GM19452 (cell line): ENCODE results near the gene ALKBH3.

Experiments used
- ATAC-seq: cut with Tn5 transposase; IDR thresholded peaks from one replicate; pipeline ENCODE4 v1.9.1; 2021; ENCODE audit not compliant: unreplicated experiment

The ALKBH3 gene

GRCh38 chr11:43937434-43938411, 57.1 kb downstream of the ALKBH3 start:
- no peak for ATAC-seq

GRCh38 chr11:43941257-43941994, 60.8 kb downstream of the ALKBH3 start:
- ATAC-seq: no peak

GRCh38 chr11:43942662-43943371, 62.2 kb downstream of the ALKBH3 start:
- no peak for ATAC-seq

- ATAC-seq: no peak
Observed at GRCh38 chr11:43943372-43943930, 62.8 kb downstream of the ALKBH3 start.

- no peak for ATAC-seq
Observed at GRCh38 chr11:43943931-43944751, 63.5 kb downstream of the ALKBH3 start.

GRCh38 chr11:43944761-43945311, 64.2 kb downstream of the ALKBH3 start:
- ATAC-seq: no peak

- ATAC-seq: no peak
Observed at GRCh38 chr11:43947003-43947500, 66.4 kb downstream of the ALKBH3 start.

GRCh38 chr11:43947815-43948214, 67.2 kb downstream of the ALKBH3 start:
- no peak for ATAC-seq

- ATAC-seq: no peak
Observed at GRCh38 chr11:43948341-43949225, 68.0 kb downstream of the ALKBH3 start.

GRCh38 chr11:43950311-43950855, 69.8 kb downstream of the ALKBH3 start:
- ATAC-seq: no peak

- no peak for ATAC-seq
Observed at GRCh38 chr11:43951231-43951630, 70.6 kb downstream of the ALKBH3 start.

- no peak for ATAC-seq
Observed at GRCh38 chr11:43952020-43952400, 71.4 kb downstream of the ALKBH3 start.

GRCh38 chr11:43952401-43953342, 72.0 kb downstream of the ALKBH3 start:
- no peak for ATAC-seq

GRCh38 chr11:43953521-43953920, 72.9 kb downstream of the ALKBH3 start:
- ATAC-seq: no peak

- no peak for ATAC-seq
Observed at GRCh38 chr11:43954241-43954640, 73.6 kb downstream of the ALKBH3 start.

GRCh38 chr11:43955381-43956118, 74.9 kb downstream of the ALKBH3 start:
- ATAC-seq: no peak

GRCh38 chr11:43957571-43957970, 76.9 kb downstream of the ALKBH3 start:
- no peak for ATAC-seq
